Heart left ventricle (tissue), 13 donors: Measurements from ENCODE around the gene TTC39C.

Source experiments
- POLR2A ChIP-seq, 2 donors: fragments of 450-650 bp; IDR thresholded peaks; one replicate each; pipeline ENCODE4 v1.6.1; 2017; ENCODE audit warnings: antibody characterized with exemption in 2 of 2, mild to moderate bottlenecking in 2 of 2, moderate library complexity in 2 of 2
- TF ChIP-seq, protein P1 (sequence below), 12 donors: fragments of 200-600 bp; sonication (generic) in 4 of 12; IDR thresholded peaks; one replicate each; pipeline versions ENCODE4 v1.5.0 to v1.8.0; 2018 to 2022; ENCODE audit warnings: antibody characterized with exemption in 12 of 12, mild to moderate bottlenecking in 5 of 12
- donor health status: ischemic (EF 13 %, LVEDD 7.1; RV severe dilation, severe dysfunction).
- donor health status: DM: no; HTN: yes; CAD: no.
- donor health status: DM: no; HTN: no; CAD: no.
- donor health status: ischemic (EF 25% LVEDD 6.9; RV normal size, moderate dysfunction).
- donor health status: ischemic (EF 25% LVEDD 5.7; RV mildly dilated, moderate dysfunction).
- donor health status: ischemic (EF 35%, LVEDD 5.7; RV mildly dilated, moderate dysfunction).
- donor health status: nonischemic (EF 11% LVEDD 7.7; RV severe dilation, severe dysfunction).
- donor health status: DM: yes; HTN: yes; CAD: no.
- donor health status: PGD.
- donor health status: ischemic (EF 29% LVEDD 5.4; RV normal size, mild dysfunction).
- donor health status: nonischemic (EF 23%, LVEDD 6.1; RV moderate dilation, normal function).

DNA sequence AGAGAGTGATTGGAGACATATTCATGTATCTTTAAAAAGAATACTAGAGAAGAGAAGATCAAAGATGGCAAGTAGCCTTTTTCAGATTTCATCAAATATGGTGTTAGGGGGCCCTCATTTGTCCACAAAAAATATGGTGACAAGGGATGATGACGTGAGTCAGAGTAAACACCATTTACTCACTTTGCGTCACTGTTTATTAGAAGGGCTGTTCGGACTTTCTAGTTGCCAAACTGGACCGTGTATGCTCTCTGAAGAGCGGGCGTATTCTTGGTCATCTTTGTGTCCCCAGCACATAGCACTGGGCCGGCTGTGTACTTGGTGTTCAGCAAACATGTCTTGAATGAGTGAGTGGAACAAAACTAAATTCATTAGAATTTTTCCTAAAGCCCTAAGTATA is 37.5 kb downstream of the TTC39C start:
- TF ChIP-seq, protein P1, sequence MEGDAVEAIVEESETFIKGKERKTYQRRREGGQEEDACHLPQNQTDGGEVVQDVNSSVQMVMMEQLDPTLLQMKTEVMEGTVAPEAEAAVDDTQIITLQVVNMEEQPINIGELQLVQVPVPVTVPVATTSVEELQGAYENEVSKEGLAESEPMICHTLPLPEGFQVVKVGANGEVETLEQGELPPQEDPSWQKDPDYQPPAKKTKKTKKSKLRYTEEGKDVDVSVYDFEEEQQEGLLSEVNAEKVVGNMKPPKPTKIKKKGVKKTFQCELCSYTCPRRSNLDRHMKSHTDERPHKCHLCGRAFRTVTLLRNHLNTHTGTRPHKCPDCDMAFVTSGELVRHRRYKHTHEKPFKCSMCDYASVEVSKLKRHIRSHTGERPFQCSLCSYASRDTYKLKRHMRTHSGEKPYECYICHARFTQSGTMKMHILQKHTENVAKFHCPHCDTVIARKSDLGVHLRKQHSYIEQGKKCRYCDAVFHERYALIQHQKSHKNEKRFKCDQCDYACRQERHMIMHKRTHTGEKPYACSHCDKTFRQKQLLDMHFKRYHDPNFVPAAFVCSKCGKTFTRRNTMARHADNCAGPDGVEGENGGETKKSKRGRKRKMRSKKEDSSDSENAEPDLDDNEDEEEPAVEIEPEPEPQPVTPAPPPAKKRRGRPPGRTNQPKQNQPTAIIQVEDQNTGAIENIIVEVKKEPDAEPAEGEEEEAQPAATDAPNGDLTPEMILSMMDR (IDR thresholded peaks at IDR 0.05) = no peak
- no peak for TF ChIP-seq POLR2A (IDR thresholded peaks at IDR 0.05)
